ENCODE data around the gene KRTAP9-2.
"Not testable (repeated sequence)": the region's sequence is repeated elsewhere in the genome, so short reads cannot be mapped to it uniquely, and the experiment has no call there.

KRTAP9-2 gene, protein sequence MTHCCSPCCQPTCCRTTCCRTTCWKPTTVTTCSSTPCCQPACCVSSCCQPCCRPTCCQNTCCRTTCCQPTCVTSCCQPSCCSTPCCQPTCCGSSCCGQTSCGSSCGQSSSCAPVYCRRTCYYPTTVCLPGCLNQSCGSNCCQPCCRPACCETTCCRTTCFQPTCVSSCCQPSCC

DNA sequence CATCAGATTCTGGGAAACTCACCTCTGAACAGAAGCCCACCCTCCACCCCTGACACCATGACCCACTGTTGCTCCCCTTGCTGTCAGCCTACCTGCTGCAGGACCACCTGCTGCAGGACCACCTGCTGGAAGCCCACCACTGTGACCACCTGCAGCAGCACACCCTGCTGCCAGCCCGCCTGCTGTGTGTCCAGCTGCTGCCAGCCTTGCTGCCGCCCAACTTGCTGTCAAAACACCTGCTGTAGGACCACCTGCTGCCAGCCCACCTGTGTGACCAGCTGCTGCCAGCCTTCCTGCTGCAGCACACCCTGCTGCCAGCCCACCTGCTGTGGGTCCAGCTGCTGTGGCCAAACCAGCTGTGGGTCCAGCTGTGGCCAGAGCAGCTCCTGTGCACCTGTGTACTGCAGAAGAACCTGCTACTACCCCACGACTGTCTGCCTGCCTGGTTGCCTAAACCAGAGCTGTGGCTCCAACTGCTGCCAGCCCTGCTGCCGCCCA, at the start of gene KRTAP9-2:
Gene KRTAP9-2, plus strand, starts transcription at position 51 of the 498 bp plus-strand sequence. Its CDS starts 7 bp downstream, at position 58.
- DNase-seq (ENCODE audit: low read depth): not testable (repeated sequence)

GRCh38 chr17:41176744-41177387, 49.6 kb upstream of the KRTAP9-2 start:
- no peak for DNase-seq (ENCODE audit: low read depth)

GRCh38 chr17:41177727-41178271, 48.6 kb upstream of the KRTAP9-2 start, which contains the start of gene KRTAP4-2:
TSS of gene KRTAP4-2 (minus strand) at chr17:41178221. CDS start at chr17:41178164, 57 bp downstream.
- no peak for DNase-seq (ENCODE audit: low read depth)

- peak; percentile 48 for DNase-seq (ENCODE audit: low read depth)
Measured at GRCh38 chr17:41178341-41178740, 48.1 kb upstream of the KRTAP9-2 start.

GRCh38 chr17:41178843-41179616, 47.4 kb upstream of the KRTAP9-2 start:
- DNase-seq (ENCODE audit: low read depth): peak; percentile 28

GRCh38 chr17:41184480-41184961, 41.9 kb upstream of the KRTAP9-2 start, which contains the start of gene KRTAP4-1:
TSS of gene KRTAP4-1 (minus strand) at chr17:41184911. CDS start at chr17:41184854, 57 bp downstream.
- DNase-seq (ENCODE audit: low read depth): no peak

DNA sequence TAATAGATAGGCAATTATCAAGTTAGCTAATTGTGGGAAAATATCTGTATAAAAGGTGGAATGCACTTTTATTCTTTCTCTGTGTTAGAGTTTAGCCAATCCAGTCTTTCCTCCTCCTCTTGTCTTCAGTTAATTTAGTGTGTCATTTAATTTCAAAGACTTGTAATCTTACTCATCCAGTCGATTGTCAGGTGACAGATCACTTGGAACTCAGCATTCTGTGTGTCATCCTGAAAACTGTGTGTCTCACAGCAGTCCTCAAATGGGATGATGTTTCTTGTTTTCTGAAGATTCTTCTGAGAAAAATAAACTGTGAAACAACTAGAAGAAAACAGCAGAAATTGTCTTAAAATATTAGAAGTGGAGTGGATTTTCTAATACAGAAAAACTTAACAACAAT, 41.4 kb upstream of the KRTAP9-2 start:
- DNase-seq (ENCODE audit: low read depth): no peak

GRCh38 chr17:41186872-41187271, 39.6 kb upstream of the KRTAP9-2 start:
- no peak for DNase-seq (ENCODE audit: low read depth)

- not testable (repeated sequence) for DNase-seq (ENCODE audit: low read depth)
Measured at GRCh38 chr17:41189837-41190318, 36.6 kb upstream of the KRTAP9-2 start, which contains the start of gene KRTAP9-1. TSS of gene KRTAP9-1 (plus strand) at chr17:41189887. CDS start at chr17:41189887, 0 bp downstream.

DNA sequence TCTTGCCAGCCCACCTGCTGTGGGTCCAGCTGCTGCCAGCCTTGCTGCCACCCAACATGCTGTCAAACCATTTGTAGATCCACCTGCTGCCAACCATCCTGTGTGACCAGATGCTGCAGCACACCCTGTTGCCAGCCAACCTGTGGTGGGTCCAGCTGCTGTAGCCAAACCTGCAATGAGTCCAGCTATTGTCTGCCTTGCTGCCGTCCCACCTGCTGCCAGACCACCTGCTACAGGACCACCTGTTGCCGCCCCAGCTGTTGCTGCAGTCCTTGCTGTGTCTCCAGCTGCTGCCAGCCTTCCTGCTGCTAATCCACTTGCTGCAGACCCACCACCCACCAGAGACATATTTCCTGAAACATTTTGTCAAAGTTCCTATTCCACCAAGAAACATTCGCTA, 36.1 kb upstream of the KRTAP9-2 start:
- no peak for DNase-seq (ENCODE audit: low read depth)

DNA sequence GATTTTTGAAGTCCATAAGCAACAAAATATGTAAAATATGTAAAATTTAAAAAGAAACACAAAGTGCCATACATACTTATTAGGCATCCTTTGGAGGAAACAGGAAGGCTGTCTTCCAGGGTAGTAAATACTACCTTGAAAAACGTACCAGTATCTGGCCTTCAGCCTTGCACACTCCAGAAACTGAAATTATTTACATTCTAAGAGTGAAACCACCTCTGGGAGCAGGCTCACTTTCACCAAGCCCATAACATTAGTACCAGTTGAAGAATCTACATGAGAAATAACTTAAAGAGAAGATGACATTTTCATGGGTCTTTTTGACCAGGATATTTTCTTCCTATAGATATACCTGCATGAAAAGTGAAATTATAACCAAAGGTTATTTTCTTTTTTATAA, 30.4 kb upstream of the KRTAP9-2 start:
- no peak for DNase-seq (ENCODE audit: low read depth)

GRCh38 chr17:41199421-41200078, 26.9 kb upstream of the KRTAP9-2 start:
- no peak for DNase-seq (ENCODE audit: low read depth)

GRCh38 chr17:41211845-41212466, 14.5 kb upstream of the KRTAP9-2 start:
- peak; percentile 30 for DNase-seq (ENCODE audit: low read depth)

DNA sequence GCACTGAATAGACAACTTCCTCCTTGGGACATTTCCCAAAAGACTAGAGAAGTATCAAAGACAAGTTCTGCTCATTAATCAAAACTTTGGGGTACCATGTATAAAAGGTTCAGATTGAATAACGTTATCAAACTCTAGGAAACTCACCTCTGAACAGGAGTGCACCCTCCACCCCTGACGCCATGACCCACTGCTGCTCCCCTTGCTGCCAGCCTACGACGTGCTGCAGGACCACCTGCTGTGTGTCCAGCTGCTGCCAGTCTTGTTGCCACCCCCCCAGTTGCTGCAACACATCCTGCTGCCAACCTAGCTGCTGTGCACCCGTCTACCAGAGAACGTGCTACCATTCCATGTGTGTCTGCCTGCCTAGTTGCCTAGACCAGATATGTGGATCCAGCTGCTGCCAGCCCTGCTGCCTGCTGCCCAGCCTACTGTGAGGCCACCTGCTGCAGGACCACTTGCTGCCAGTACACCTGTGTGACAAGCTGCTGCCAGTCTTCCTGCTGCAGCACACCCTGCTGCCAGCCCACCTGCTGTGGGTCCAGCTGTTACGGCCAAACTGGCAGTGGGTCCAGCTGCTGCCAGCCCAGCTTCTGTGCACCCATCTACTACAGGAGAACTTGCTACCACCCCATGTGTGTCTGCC, 13.8 kb upstream of the KRTAP9-2 start:
- no peak for DNase-seq (ENCODE audit: low read depth)

GRCh38 chr17:41215681-41216080, 10.8 kb upstream of the KRTAP9-2 start:
- DNase-seq (ENCODE audit: low read depth): no peak

- DNase-seq (ENCODE audit: low read depth): no peak
Measured at GRCh38 chr17:41223821-41224220, 2.6 kb upstream of the KRTAP9-2 start.

DNA sequence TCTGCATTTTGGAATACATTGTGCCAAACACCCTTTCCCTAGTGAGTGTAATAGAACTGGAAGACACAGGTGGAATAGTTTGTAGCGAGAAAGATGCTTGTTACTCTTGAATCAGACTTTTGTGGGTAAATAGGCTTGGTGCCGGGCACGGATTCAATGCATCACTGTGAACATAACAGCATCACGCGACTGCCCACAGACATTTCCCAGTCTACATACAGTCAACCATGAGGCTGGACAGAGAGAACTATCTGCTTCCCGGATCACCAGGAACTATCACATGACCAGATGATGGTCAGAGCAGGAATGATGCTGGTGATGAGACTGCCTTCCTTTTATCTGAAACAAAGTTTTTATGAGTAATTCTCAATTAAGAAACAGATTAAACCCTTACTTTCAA, 397 bp upstream of the KRTAP9-2 start:
- DNase-seq (ENCODE audit: low read depth): no peak

- DNase-seq (ENCODE audit: low read depth): no peak
Measured at GRCh38 chr17:41230094-41230493, 3.6 kb downstream of the KRTAP9-2 start.

DNA sequence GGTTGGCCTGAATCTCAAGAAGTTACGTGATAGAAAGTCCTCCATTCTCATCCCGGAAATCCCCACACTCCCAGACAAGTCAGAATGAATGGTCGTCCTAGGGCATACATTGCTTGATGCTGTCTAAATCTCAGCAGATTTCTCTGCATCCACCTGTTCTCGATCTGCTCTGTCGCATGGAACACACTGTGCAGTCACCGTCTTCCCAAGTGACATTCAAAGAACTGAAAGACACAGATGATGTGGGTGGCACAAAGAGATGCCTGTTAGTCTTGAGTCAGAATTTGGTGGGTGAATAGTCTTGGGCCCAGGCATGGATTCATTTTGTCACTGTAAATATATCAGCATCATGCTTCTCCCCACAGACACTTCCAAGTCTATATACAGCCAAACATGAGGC, 5.3 kb downstream of the KRTAP9-2 start:
- no peak for DNase-seq (ENCODE audit: low read depth)

GRCh38 chr17:41232399-41233105, 6.1 kb downstream of the KRTAP9-2 start, which contains the start of gene KRTAP9-3:
TSS of gene KRTAP9-3 (plus strand) at chr17:41232449. CDS start at chr17:41232502, 53 bp downstream.
- not testable (repeated sequence) for DNase-seq (ENCODE audit: low read depth)
